ENCODE results near the gene C4orf50. TPM values are rescaled to one million over a fixed set of nuclear protein-coding genes. Genes with fewer than 3 reads are reported as not detected.

The C4orf50 gene
- total and polyA plus RNA-seq, 2 of the 8 experiments (the other 6 are each of a cell fraction or from before 2014, with no cell fraction given) = 0.08 to 0.22 TPM

- Histone ChIP-seq H3K27me3 (replicated peaks in 1 of 4; ENCODE audit: control insufficient read depth in 3 of 4, extremely low read depth in 1 of 4, insufficient read depth in 3 of 4, low read length in 3 of 4) (no peaks in the 10 kb centered on the region), H3K4me3 (ENCODE audit: extremely low read depth in 1 of 4, insufficient read depth in 2 of 4, low read depth in 3 of 4, low read length in 4 of 4) (no peak overlapping the region), H3K4me1 (replicated peaks in 1 of 4; ENCODE audit: control insufficient read depth in 3 of 4, insufficient read depth in 4 of 4, low read length in 3 of 4) (peaks cover 0 to 8% (median 5%) of the 10 kb centered on the region in 4 experiments; a peak in 6 of 7 replicates), H4K8ac (ENCODE audit: extremely low read depth, insufficient read depth, low read length) (no peak overlapping the region), H4K91ac (replicated peaks; ENCODE audit: insufficient read length, low read length) (no peak overlapping the region), H3K23me2 (ENCODE audit: low read depth, low read length) (no peaks in the 10 kb centered on the region), H2AFZ (ENCODE audit: low read length) (no peak overlapping the region), H3K14ac (ENCODE audit: insufficient read length) (no peak overlapping the region), H2BK120ac (replicated peaks; ENCODE audit: low read depth, low read length) (no peak overlapping the region), H3K79me1 (ENCODE audit: low read depth, low read length) (no peaks in the 10 kb centered on the region), H4K20me1 (replicated peaks in 1 of 2; ENCODE audit: control insufficient read depth in 1 of 2, insufficient read depth in 2 of 2, low read length in 2 of 2) (peaks cover 0 to 1% of the 10 kb centered on the region in 2 experiments), H3K18ac (ENCODE audit: extremely low read depth, low read length) (no peak overlapping the region), H2BK12ac (ENCODE audit: low read depth, low read length) (no peak overlapping the region), H3K27ac (ENCODE audit: low read depth, low read length) (no peak overlapping the region), H3K23ac (ENCODE audit: insufficient read length) (no peak overlapping the region), H3K4me2 (ENCODE audit: insufficient read depth in 1 of 2, low read depth in 2 of 2, low read length in 2 of 2) (no peak overlapping the region), H2AK5ac (ENCODE audit: low read depth, low read length) (no peak overlapping the region), H4K5ac (ENCODE audit: insufficient read length, low read depth, low read length) (no peak overlapping the region), H3K4ac (replicated peaks; ENCODE audit: insufficient read length, low read depth, low read length) (no peak overlapping the region), H2BK20ac (ENCODE audit: low read length) (no peak overlapping the region), H3K56ac (replicated peaks; ENCODE audit: insufficient read length, low read depth, low read length) (no peak overlapping the region), H3K9ac (replicated peaks in 1 of 4; ENCODE audit: extremely low read depth in 1 of 4, low read depth in 3 of 4, low read length in 3 of 4) (no peak overlapping the region), H3K36me3 (ENCODE audit: control insufficient read depth in 2 of 4, insufficient read depth in 4 of 4, low read length in 3 of 4) (no peaks in the 10 kb centered on the region), H2BK15ac (ENCODE audit: low read length) (0 out of 2 replicates have a peak overlapping the region, but pooled peaks have one; percentile 81), H3K79me2 (ENCODE audit: control insufficient read depth in 1 of 2, insufficient read depth in 2 of 2, low read length in 2 of 2) (no peaks in the 10 kb centered on the region), H3K9me3 (ENCODE audit: insufficient read depth in 2 of 2, low read depth in 1 of 2, low read length in 1 of 2) (no peaks in the 10 kb centered on the region), H2BK5ac (ENCODE audit: low read depth, low read length) (no peak overlapping the region)
- 83% methylated on average over 10 of the region's 10 CpGs; no CpG with 5 or more reads in 1 of the 2 experiments for WGBS, 2 experiments (ENCODE audit: extremely low coverage in 1 of 2, insufficient coverage in 1 of 2, insufficient read length in 1 of 2, insufficient replicate concordance in 2 of 2, low coverage in 1 of 2, low lambda C conversion rate in 2 of 2, missing lambda C conversion rate in 1 of 2)
- no peak for TF ChIP-seq ATF2 (IDR thresholded peaks at IDR 0.05; ENCODE audit: low read length)
- no peak for TF ChIP-seq EGR1 (IDR thresholded peaks at IDR 0.05; ENCODE audit: borderline replicate concordance, low read depth, low read length)
- TF ChIP-seq CHD1 (IDR thresholded peaks at IDR 0.05; ENCODE audit: low read depth, low read length) = no peak
- no peak for TF ChIP-seq USF2 (IDR thresholded peaks at IDR 0.05; ENCODE audit: low read length)
- TF ChIP-seq SIN3A (conservative IDR thresholded peaks at IDR 0.05 in 1 of 2, IDR thresholded peaks at IDR 0.05 in 1 of 2; ENCODE audit: low read depth in 1 of 2, low read length in 2 of 2) = no peak
- no peak for TF ChIP-seq POLR2AphosphoS5 (IDR thresholded peaks at IDR 0.05; ENCODE audit: low read depth, low read length)
- no peak for TF ChIP-seq EZH2 (IDR thresholded peaks at IDR 0.05; ENCODE audit: low read depth, low read length, severe bottlenecking)
- POLR2A ChIA-PET (ENCODE audit: partially characterized antibody) = no interaction called here
- FAIRE-seq = no peak
- CTCF ChIA-PET (ENCODE audit: partially characterized antibody) = interaction anchor here (1.2 to 6.8 kb wide), 3 partner anchors 12 to 18 kb away, joined by 3 to 74 read pairs (median 64); no protein-coding TSS in a partner anchor
- no peak for DNase-seq (ENCODE audit: low read depth in 1 of 2, low spot score in 2 of 2)
Observed at GRCh38 chr4:6017030-6017429, 1.2 kb downstream of the C4orf50 start.

Data from H1 (cell line).